Measurements from ENCODE around the gene RNF180.
A peak's percentile ranks its signal among the peaks of the same experiment; 100 is the strongest.

RNF180 gene

DNA sequence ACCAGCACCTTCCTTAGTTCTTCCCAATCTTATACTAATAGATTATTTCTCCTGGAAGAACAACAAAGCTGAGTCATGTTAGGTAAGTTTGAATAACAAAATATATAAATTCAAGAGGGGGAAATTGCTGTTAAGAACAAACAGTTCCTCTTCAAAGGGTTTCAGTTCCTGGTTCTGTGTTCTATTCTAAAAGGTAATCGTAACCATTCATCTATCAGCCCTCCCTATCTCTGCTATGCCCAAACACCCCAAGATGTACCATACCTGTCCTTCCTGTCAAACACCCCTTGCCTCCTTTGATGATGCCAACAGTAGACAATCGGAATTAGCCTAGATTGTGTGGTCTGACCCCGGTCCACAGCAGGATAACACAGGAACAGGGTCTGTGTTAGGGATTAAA is 4.2 kb upstream of the RNF180 start:
- peaks cover 0 to 1% of the 10 kb centered on the region in 2 donors for H3K9me3 Mint-ChIP-seq
- DNase-seq (no peak), ATAC-seq (replicated peaks) (peak; percentile 65 to 73)
- peaks cover 10 to 17% of the 10 kb centered on the region in 2 donors for H3K4me1 Mint-ChIP-seq
- peaks cover 3% of the 10 kb centered on the region in 2 donors for H3K36me3 Mint-ChIP-seq
- peaks cover 25 to 28% of the 10 kb centered on the region in 2 donors for H3K27me3 Mint-ChIP-seq
- no peak overlapping the region for H3K4me3 Mint-ChIP-seq
- no peak overlapping the region for H3K27ac Mint-ChIP-seq

DNA sequence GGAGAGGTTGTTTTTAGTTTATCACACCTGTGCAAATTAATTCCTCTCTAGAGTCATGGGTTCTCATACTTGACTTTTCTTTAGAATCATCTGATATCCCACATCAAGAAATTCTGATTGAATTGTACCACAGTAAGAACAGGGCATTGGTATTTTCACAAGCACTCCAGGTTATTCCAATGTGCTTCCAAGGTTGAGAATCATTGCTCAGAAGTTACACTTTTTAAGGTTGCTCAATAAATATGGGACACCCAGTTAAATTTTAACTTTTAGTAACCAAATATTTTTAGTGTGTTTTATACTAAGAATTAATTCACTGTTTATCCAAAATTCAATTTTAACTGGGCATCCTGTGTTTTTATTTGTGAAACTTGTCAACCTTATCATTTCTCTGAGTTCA is 2.5 kb upstream of the RNF180 start:
- Mint-ChIP-seq H3K27me3 (peaks cover 25 to 31% of the 10 kb centered on the region in 2 donors), H3K27ac (no peak overlapping the region), H3K9me3 (peaks cover 0 to 1% of the 10 kb centered on the region in 2 donors), H3K4me3 (no peak overlapping the region), H3K4me1 (peaks cover 11 to 18% of the 10 kb centered on the region in 2 donors), H3K36me3 (peaks cover 3% of the 10 kb centered on the region in 2 donors)
- no peak for ATAC-seq (replicated peaks)
- DNase-seq = no peak

DNA sequence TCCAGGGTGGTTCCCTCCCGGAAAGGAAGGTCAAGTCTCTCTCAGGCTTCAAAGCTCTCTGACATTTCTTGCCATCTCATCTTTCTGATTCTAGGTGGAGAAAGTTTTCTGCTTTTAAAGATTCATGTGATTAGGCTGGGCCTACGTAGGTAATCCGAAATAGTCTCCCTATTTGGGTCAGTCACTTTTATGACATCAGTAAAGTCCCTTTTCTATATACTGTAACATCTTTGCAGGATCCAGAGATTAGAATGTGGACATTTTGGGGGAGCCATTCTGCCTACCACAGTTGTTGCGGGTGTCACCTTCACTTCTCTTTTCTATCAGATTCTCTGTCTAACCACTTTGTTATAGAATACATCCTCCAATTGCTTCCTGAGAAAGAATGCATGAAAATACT is 1.9 kb upstream of the RNF180 start:
- peaks cover 0 to 1% of the 10 kb centered on the region in 2 donors for H3K9me3 Mint-ChIP-seq
- ATAC-seq (replicated peaks) = no peak
- H3K4me1 Mint-ChIP-seq = peaks cover 11 to 18% of the 10 kb centered on the region in 2 donors
- H3K27me3 Mint-ChIP-seq = peaks cover 25 to 31% of the 10 kb centered on the region in 2 donors
- H3K4me3 Mint-ChIP-seq = no peak overlapping the region
- H3K36me3 Mint-ChIP-seq = peaks cover 3% of the 10 kb centered on the region in 2 donors
- DNase-seq = no peak
- no peak overlapping the region for H3K27ac Mint-ChIP-seq

DNA sequence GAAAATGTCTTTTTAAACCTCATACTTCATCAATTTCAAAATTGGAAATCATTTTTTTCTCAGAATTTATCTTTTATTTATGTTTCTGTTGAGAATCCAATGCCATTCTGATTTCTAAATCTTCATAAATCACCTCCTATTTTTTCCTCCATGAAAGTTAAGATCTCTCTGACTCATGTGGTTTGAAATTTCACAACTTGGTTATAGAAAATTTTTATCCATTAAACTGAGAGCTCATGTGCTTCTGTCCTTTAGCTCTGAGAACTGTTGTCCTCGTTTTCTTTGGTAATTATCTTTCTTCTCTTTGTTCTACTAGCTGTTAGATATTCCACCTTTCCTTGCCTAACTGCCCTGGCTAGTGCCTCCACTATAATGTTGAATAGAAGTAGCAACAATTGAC is 1.5 kb upstream of the RNF180 start:
- Mint-ChIP-seq H3K4me1 (peaks cover 11 to 18% of the 10 kb centered on the region in 2 donors), H3K27ac (no peak overlapping the region), H3K9me3 (peaks cover 0 to 1% of the 10 kb centered on the region in 2 donors), H3K4me3 (no peak overlapping the region), H3K36me3 (peaks cover 3% of the 10 kb centered on the region in 2 donors), H3K27me3 (peaks cover 27 to 33% of the 10 kb centered on the region in 2 donors)
- no peak for DNase-seq
- ATAC-seq (replicated peaks) = no peak

DNA sequence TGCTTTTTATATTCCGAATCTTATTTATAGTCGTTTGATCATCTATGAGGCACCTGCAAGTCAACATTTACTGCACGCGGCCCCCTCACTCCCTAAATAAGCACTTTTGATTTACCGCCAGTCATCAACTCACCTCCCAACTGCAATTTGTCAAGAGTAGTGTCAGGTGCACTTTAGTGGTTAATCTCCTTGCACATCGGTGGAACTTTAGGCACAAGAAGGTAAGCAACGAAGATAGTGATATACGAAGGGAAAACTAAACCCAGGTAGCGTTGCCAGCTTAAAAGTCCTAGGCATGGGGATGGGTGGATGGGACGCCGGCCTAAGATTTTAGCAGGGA is 513 bp upstream of the RNF180 start:
- peaks cover 11 to 18% of the 10 kb centered on the region in 2 donors for H3K4me1 Mint-ChIP-seq
- H3K27ac Mint-ChIP-seq = no peak overlapping the region
- peaks cover 30 to 37% of the 10 kb centered on the region in 2 donors for H3K27me3 Mint-ChIP-seq
- peak overlapping the region; percentile 66 to 69 for H3K4me3 Mint-ChIP-seq
- DNase-seq (no peak), ATAC-seq (replicated peaks) (no peak)
- H3K9me3 Mint-ChIP-seq = no peaks in the 10 kb centered on the region
- peaks cover 3% of the 10 kb centered on the region in 2 donors for H3K36me3 Mint-ChIP-seq

DNA sequence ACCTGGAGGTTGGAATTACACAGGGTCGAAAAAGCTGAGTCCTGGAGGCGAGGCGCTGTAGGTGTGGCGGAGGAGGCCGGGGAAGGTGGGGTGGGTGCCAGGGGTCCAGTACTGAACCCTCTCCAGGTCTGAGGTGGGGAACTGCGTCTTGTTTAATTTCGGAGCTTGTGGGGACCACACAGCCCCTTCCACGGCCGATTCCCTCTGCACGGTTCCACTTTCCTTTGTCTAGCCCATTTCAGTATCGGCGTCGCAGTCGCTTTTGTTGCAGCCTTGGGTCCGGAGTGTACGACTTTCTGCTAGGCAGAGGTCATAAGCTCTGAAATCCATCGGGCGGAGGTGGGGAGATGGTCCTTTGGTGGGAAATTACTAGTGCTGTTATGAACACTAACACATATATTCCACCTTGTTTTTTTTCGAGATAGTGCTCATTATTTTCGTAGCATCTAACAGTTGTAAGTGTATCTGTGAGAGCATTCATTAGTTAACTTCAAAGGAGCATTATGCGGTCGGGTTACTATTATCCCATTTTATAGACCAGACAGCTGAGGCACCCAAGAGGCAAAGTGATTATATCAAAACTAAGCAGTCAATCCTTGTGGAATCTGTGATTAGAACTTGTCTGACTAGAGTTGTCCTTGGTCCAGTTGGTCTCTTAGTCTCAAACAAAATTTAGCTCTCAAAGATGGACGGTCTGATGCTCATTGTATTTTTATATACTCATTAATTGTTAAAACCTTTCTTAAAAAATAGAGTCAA is 737 bp downstream of the RNF180 start:
- no peak overlapping the region for H3K27ac Mint-ChIP-seq
- no peaks in the 10 kb centered on the region for H3K9me3 Mint-ChIP-seq
- ATAC-seq (replicated peaks) (no peak), DNase-seq (no peak)
- H3K4me1 Mint-ChIP-seq = peaks cover 11 to 17% of the 10 kb centered on the region in 2 donors
- H3K27me3 Mint-ChIP-seq = peaks cover 30 to 37% of the 10 kb centered on the region in 2 donors
- H3K4me3 Mint-ChIP-seq = peak overlapping the region; percentile 47 to 63
- peaks cover 3% of the 10 kb centered on the region in 2 donors for H3K36me3 Mint-ChIP-seq

DNA sequence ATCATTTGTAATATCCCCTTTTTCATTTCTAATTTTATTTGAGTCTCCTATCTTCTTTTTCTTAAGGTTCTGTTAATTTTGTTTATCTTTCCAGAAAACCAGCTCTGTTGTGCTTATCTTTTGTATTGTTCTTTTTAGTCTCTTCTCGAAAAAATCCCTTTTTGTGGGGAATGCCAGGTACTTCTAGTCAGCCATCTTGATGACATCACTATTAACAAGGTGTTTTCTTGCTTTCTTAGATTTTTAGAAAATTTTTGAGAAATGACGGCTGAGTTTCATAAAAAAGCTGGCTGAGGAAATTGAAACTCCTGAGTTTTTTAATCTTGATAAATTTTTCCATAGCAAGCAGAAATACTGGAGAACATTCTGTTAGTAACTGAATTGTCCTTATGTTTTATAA is 10.7 kb downstream of the RNF180 start:
- H3K36me3 Mint-ChIP-seq = no peaks in the 10 kb centered on the region
- H3K9me3 Mint-ChIP-seq = peaks cover 4 to 10% of the 10 kb centered on the region in 2 donors
- no peaks in the 10 kb centered on the region for H3K4me1 Mint-ChIP-seq
- no peak for ATAC-seq (replicated peaks)
- no peak overlapping the region for H3K27ac Mint-ChIP-seq
- no peak for DNase-seq
- H3K27me3 Mint-ChIP-seq = no peaks in the 10 kb centered on the region
- no peak overlapping the region for H3K4me3 Mint-ChIP-seq

DNA sequence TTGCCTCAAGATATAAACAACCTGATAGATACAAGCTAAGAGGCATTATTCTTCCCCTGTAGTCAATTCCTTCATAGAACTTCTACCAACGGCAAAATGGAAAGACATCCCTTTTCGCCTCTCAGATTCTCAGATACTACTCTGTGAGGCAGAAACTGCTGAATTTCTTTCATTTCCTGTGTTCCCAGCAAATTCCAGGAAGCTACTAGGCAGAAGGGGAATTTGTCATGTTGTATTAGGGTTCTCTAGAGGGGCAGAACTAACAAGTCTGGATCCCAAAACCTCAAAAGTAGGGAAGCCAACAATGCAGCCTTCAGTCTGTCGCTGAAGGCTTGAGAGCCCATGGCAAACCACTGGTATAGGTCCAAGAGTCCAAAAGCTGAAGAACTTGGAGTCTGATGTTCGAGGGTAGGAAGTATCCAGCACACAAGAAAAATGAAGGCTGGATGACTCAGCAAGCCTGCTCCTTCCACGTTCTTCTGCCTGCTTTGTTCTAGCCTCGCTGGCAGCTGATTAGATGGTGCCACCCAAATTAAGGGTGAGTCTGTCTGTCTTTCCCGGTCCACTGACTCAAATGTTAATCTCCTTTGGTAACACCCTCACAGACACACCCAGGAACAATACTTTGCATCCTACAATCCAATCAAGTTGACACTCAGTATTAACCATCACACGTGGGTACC is 15.2 kb downstream of the RNF180 start:
- DNase-seq (no peak), ATAC-seq (replicated peaks) (no peak)
- Mint-ChIP-seq H3K27ac (no peak overlapping the region), H3K9me3 (peaks cover 4 to 7% of the 10 kb centered on the region in 2 donors), H3K4me1 (no peaks in the 10 kb centered on the region), H3K36me3 (no peaks in the 10 kb centered on the region), H3K4me3 (no peak overlapping the region), H3K27me3 (peaks cover 0 to 6% of the 10 kb centered on the region in 2 donors)

DNA sequence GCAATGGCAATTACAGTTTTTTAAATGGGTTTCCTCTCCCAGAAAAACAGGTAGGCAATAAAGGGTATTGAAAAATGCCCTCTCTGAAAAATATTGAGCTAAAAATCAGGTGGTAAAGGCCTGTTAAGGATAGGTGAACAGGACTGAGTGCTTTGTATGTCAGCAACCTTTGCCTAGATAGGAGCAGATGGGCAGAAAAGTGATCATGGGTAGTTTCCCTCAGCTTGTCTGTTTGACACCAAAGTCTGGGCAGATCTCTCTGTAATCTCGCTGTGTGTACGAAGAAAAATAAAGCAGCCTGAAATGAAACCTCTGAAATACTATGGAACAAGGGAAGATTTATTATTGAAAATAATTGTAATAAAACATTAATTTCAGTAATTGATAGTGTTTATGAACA is 15.8 kb downstream of the RNF180 start:
- DNase-seq (no peak), ATAC-seq (replicated peaks) (no peak)
- Mint-ChIP-seq H3K4me3 (no peak overlapping the region), H3K27ac (no peak overlapping the region), H3K27me3 (peaks cover 0 to 6% of the 10 kb centered on the region in 2 donors), H3K36me3 (no peaks in the 10 kb centered on the region), H3K9me3 (peaks cover 0 to 7% of the 10 kb centered on the region in 2 donors), H3K4me1 (no peaks in the 10 kb centered on the region)

DNA sequence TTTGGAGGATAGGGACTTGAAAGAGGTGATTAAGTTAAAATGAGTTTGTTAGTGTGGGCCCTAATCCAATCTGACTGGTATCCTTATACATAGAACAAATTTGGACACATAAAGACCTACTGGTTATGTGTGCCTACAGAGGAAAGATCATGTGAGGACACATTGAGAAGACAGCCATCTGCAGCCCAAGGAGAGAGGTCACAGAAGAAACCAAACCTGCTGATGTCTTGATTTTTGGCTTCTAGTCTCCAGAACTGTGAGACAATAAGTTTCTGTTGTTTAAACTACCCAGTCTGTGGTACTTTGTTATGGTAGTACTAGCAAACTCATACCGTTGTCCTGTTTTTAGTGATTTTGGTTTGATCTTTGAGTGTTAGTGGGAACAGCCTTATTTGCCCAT is 18.3 kb downstream of the RNF180 start:
- Mint-ChIP-seq H3K9me3 (peaks cover 0 to 6% of the 10 kb centered on the region in 2 donors), H3K27me3 (peaks cover 0 to 6% of the 10 kb centered on the region in 2 donors), H3K27ac (no peak overlapping the region), H3K4me3 (no peak overlapping the region), H3K36me3 (no peaks in the 10 kb centered on the region), H3K4me1 (no peaks in the 10 kb centered on the region)
- ATAC-seq (replicated peaks) = no peak
- DNase-seq = no peak

DNA sequence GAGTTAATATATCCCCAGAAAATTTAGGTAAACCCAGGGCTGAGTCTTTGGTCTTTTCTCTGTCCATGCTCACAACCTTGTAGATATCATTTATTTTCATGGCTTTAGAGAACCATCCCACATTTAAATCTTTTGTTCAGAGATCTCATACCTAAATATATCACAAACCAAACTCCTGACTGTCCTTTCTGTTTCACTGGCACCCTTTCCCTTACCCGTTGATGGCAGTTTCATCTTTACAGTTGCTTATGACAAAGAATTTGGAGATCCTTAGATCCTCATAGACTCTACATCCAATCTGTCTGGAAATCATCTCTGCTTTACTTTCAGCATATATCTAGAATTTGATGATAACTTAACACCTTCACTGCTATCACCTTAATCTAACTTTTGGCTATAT is 19.2 kb downstream of the RNF180 start:
- Mint-ChIP-seq H3K36me3 (no peaks in the 10 kb centered on the region), H3K4me1 (no peaks in the 10 kb centered on the region), H3K27me3 (peaks cover 0 to 6% of the 10 kb centered on the region in 2 donors), H3K4me3 (no peak overlapping the region), H3K9me3 (peaks cover 0 to 4% of the 10 kb centered on the region in 2 donors), H3K27ac (no peak overlapping the region)
- ATAC-seq (replicated peaks) (no peak), DNase-seq (no peak)

DNA sequence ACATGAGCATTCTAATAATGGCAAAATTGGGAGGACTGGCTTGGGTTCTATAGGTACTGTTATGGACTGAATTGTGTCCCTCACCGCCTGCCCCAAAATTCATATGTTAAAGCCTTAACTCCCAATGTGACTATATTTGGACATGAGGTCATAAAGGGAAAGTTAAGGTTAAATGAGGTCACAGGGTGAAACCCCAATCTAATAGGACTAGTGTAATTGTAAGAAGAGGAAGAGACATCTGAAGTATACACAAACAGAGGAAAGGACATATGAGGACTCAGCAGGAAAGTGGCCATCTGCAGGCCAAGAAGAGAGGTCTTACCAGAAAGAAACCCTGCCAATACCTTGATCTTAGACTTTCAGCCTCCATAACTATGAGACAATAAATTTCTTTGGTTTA is 23.1 kb downstream of the RNF180 start:
- Mint-ChIP-seq H3K36me3 (no peaks in the 10 kb centered on the region), H3K27me3 (no peaks in the 10 kb centered on the region), H3K4me1 (no peaks in the 10 kb centered on the region), H3K9me3 (peaks cover 0 to 1% of the 10 kb centered on the region in 2 donors), H3K4me3 (no peak overlapping the region), H3K27ac (no peak overlapping the region)
- ATAC-seq (replicated peaks) (no peak), DNase-seq (no peak)

DNA sequence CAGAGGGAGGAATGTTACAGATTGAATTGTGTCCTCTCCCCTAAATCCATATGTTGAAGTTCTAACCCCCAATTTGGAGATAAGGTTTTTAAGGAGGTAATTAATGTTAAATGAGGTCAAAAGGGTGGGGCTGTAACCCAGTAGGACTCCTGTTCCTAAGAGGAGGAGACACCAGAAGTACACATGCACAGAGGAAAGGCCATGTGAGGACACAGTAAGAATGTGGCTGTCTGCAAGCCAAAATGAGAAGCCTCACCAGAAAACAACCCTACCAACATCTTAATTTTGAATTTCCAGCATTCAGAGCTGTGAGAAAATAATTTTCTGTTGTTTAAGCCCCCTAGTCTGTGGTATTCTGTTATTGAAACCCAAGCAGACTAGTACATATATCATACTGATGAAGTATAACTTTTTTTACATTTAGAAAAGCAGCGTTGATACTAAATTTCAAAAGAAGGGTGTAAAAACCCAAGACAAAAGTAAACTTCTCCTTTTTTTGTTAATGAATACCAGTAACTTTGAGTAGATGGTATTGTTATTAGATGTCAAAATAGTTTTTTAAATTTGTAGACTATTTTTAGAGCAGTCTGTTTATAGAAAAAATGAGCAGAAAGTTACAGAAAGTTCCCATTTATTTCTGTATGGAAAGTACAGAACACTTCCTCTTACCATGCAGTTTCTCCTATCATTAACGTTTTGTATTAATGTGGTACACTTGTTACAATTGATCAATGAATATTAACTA is 25.1 kb downstream of the RNF180 start:
- H3K27ac Mint-ChIP-seq = no peak overlapping the region
- H3K4me3 Mint-ChIP-seq = no peak overlapping the region
- no peaks in the 10 kb centered on the region for H3K27me3 Mint-ChIP-seq
- no peaks in the 10 kb centered on the region for H3K4me1 Mint-ChIP-seq
- peaks cover 0 to 1% of the 10 kb centered on the region in 2 donors for H3K9me3 Mint-ChIP-seq
- ATAC-seq (replicated peaks) = no peak
- DNase-seq = no peak
- H3K36me3 Mint-ChIP-seq = no peaks in the 10 kb centered on the region

DNA sequence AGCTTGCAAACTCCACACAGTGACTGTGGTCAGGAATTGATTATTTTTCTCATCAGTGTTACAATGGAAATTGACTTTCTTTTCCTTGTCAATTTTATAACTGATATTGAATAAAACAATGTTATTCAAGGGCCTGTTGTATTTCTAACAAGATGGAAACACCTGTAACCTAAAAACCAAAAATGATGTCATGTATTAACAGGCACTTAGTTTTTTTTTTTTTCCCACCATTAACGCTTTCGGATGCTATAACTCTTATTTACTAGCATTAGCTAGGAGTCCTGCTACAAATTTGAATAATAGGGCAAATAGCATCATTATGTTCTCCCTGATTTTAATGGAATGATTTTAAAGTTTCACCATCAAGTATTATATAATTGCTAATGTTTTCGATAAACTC is 30.3 kb downstream of the RNF180 start:
- ATAC-seq (replicated peaks) (no peak), DNase-seq (no peak)
- Mint-ChIP-seq H3K9me3 (peaks cover 0 to 2% of the 10 kb centered on the region in 2 donors), H3K36me3 (no peaks in the 10 kb centered on the region), H3K4me3 (no peak overlapping the region), H3K27me3 (no peaks in the 10 kb centered on the region), H3K4me1 (no peaks in the 10 kb centered on the region), H3K27ac (no peak overlapping the region)
